ENCODE data around the gene FADS6. TPM values are rescaled to one million over a fixed set of nuclear protein-coding genes. Genes with fewer than 3 reads are reported as not detected.
"Not testable (repeated sequence)": the region's sequence is repeated elsewhere in the genome, so short reads cannot be mapped to it uniquely, and the experiment has no call there.

FADS6 gene
- total RNA-seq, 1 donor from 2014 or later = not detected

DNA sequence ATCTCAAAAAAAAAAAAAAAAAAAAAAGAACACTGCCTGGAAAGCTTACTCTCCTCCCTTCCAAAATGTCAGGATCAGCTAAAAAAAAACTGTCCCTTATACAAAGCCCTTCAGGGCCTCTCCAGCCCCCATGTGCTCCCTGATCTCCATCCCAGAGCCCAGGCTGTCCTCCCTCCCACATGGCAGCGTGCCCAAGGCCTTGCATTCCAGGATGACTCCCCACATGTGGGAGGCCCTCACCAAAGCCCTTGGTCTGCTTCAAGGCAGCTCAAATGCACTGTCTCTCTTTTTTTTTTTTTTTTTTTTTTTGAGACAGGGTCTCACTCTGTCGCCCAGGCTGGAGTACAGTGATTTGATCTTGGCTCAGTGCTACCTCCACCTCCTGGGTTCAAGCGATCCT, 22.9 kb downstream of the FADS6 start:
- intact Hi-C loops (cut with micrococcal nuclease) = no loop called here

DNA sequence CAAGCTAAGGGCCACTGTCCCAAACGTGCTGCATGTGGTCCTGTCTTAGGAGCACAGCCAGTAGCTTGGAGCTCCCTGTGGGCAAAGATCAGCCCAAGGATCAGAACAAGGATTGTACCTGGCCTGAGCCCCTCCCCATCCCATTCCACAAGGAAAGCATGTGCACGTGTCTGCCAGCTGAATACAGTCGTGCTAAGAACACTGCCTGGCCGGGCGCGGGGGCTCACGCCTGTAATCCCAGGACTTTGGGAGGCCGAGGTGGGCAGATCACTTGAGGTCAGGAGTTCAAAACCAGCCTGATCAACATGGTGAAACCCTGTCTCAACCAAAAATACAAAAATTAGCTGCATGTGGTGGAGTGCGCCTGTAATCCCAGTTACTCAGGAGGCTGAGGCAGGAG, 23.4 kb downstream of the FADS6 start:
- intact Hi-C loops (cut with micrococcal nuclease) = not testable (repeated sequence)

DNA sequence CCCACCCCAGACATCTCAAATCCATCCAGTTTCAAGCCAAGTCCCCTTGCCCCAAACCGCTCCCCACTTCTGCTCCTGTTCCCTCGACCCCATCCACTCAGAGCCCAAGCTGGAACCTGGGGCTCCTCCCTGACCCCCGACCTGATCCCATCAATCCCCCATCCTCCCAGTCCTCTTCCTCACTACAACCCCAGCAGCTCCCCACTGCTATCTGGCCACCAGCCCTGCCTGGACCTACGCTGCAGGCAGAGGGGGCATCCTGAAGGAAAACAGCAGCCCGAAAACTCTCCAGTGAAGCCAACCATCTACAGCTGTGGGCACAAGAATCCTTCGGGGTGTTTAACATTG, 24.6 kb downstream of the FADS6 start:
- intact Hi-C loops (cut with micrococcal nuclease) = no loop called here

- intact Hi-C loops (cut with micrococcal nuclease) = no loop called here
Measured at GRCh38 chr17:74868251-74868907, 25.1 kb downstream of the FADS6 start.

DNA sequence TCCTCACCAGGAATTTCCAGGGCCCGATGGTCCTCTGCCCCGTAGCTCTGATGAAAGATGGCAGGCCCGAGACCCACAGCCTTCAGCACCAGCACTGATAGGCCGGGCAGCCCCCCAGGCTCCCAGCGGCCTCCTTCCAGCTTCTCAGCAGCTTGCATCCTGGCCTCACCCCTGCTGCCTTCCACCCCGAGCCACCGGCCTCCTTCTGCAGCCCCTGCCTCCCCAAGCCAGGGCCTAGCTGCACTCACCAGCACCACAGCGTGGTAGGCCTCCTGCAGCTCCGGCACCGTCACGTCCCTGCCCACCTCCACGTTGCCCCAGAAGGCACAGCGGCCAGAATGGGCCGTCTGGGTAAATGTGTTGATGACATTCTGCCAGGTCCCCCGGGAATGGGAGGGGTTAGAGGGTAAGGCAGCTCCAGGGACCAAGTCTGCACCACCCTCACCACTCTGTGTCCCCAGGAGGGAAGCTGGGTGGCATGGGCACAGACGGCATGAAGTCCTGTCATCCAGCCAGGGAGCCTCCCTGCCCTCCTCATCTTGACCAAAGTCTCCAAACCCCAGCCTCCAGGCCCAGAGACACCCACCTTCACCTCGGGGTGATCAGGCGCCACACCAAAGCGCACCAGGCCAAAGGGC, 27.1 kb downstream of the FADS6 start:
- intact Hi-C loops (cut with micrococcal nuclease) = no loop called here

GRCh38 chr17:74865504-74866197, 27.8 kb downstream of the FADS6 start:
- intact Hi-C loops (cut with micrococcal nuclease) = loop anchor here (1.0 kb wide), 1 partner anchor 208 kb away; no protein-coding TSS in a partner anchor

- intact Hi-C loops (cut with micrococcal nuclease) = loop anchor here (1.0 kb wide), 1 partner anchor 208 kb away; no protein-coding TSS in a partner anchor
Measured at GRCh38 chr17:74864866-74865395, 28.5 kb downstream of the FADS6 start.

DNA sequence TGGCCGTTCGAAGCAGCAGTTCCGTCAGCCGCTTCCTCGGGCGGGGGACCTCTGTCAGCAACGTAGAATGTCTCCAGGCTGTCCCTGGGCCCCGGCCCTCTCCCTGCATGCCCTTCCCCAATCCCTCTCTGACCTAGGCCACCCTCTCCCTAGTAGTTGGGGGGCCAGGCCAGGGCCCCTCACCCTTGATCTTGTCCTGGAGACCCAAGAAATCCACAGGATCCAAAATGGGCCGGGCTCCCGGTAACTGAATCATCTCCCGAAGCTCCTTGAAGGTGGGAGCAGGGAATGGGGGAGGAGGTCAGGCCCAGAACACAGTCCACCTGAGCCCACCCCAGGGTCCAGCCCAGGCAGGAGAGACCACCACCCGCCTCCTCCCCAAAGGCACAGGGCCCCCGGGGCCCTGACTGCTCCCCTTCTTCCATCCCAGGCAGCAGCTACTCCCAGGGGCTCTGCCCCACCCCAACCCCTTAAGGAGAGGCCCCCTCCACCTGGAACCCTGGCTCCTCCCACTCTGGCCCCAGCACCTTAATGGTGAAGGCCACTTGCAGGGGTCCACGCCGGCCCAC, 29.1 kb downstream of the FADS6 start:
- intact Hi-C loops (cut with micrococcal nuclease) = no loop called here

GRCh38 chr17:74863420-74864296, 29.8 kb downstream of the FADS6 start:
- intact Hi-C loops (cut with micrococcal nuclease) = loop anchor here (2.0 kb wide), 1 partner anchor 119 kb away; no protein-coding TSS in a partner anchor

GRCh38 chr17:74862919-74863318, 30.5 kb downstream of the FADS6 start:
- intact Hi-C loops (cut with micrococcal nuclease) = loop anchor here (1.0 to 2.0 kb wide), 2 partner anchors 72 to 118 kb away; no protein-coding TSS in a partner anchor

DNA sequence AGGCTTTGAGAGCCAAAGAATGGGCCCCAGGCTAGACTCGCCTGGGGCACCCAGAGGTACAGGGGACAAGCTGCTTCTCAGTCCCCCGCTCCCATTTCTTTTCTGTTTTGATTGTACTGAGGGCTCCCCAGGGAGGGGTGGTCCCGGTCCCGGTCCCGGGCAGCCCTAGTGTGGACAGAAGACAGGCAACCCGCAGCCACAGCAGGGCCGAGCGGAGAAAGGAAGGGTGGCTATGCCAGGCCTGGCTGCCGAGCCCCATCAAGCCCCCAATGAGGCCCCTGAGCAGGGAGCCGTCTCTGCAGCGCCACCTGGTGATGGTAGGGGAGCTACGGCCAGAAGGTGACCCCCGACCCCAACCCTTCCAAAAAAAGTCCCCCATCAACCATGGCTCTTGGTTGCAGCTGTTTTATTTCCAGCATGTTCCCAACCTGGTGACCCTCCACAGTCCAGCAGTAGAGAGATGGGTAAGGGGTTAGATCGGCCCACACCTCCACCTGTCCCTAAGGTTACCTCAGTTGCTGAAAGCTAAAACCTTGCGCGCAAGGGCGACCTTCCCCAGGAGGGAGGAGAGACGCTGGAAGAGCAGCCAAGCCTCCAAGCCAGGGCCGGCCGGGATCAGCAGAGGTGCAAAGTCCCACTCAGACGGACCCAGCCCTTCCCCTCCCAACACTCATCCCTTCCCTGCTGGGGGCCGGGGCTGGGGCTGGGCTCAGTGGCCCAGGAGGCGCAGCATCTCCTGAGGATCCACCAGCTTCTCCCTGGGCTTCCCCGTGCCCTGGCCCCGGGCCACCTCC, 31.1 kb downstream of the FADS6 start:
- intact Hi-C loops (cut with micrococcal nuclease) = loop anchor here (1.0 to 2.0 kb wide), 2 partner anchors 71 to 118 kb away; no protein-coding TSS in a partner anchor

- intact Hi-C loops (cut with micrococcal nuclease) = loop anchor here (1.0 to 2.0 kb wide), 2 partner anchors 70 to 117 kb away; no protein-coding TSS in a partner anchor
Measured at GRCh38 chr17:74861662-74862107, 31.7 kb downstream of the FADS6 start.

DNA sequence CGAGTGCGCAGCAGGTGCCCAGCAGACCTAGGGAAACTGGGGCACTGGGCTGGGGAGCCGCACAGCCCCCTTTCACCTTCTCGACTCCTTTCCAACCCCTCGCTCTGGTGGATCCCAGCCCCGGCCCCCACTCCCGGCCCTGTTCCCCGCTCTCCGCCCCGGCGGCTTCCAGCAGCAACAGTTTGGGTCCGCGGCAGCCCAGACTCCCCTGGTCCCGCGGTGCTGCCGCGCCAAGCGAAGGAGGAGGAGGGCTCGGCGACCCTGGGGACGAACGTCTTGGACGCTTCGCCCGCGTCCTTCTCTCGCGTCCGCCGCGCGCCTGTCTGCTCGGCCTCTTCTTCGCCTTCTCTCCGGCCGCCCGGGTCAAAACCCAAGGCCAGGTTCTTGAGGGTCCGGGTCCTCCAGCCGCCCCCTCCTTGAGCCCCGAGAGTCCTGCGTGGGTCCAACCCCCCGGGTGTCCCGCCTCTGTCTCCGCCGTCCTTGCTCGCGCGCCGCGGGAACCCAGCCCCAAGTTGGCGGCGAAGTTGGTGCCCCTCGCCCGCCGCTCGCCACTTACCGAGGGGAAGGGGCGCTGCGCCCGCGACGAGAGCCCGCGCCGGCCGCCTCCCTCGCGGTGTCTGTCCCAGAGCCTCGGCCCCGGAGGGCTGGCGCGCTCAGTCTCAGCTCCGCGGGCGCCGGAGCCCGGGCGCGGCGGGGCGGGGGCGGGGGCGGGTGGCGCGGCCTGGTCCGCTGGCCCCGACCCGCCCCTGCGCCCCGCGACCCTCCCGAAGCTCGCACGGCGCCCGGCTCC, 32.4 kb downstream of the FADS6 start:
- intact Hi-C loops (cut with micrococcal nuclease) = no loop called here

DNA sequence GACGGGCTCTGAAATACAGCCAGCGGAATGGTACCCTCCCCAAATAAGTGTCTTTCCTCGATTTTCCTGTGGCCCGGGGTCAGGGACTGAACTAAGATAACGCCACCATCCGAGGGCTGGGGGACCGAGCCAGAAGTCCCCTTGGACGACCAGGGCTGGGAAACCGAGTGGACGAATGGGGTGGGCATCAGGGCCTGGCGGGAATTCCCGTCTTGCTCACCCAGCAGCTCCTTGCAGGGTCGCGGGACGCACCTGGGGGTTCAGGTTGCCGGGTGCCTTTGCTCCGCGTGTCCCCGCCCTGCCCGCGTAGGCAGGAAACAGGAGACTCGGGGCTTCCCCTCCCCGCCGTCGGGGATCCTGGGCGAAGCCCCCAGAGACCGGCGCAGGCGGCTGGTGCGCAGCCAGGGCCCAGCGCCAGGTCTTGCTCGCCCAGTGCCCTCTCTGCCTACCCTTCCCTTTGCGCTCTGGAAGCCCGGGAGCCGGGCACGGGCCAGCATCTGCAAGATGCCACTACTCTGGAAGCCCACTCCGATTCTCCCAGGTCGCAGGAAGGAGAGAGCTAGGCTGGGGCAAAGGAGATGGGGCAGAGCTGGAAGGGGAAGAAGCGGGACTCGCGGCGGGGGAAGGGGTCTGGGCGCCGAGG, 33.1 kb downstream of the FADS6 start:
- intact Hi-C loops (cut with micrococcal nuclease) = no loop called here

- intact Hi-C loops (cut with micrococcal nuclease) = loop anchor here (10.0 kb wide), 1 partner anchor 405 kb away; no protein-coding TSS in a partner anchor
Measured at GRCh38 chr17:74859459-74860228, 33.8 kb downstream of the FADS6 start, which contains the start of gene GRIN2C. GRIN2C (minus strand) TSS chr17:74859885; CDS start chr17:74855092, 4,793 bp downstream.

- intact Hi-C loops (cut with micrococcal nuclease) = loop anchor here (10.0 kb wide), 1 partner anchor 404 kb away; no protein-coding TSS in a partner anchor
Measured at GRCh38 chr17:74858672-74859458, 34.6 kb downstream of the FADS6 start.

Data from T-helper 2 cell treated with Interferon-gamma antibody and Interleukin-4, amounts not matched to agents 100 ng/mL and 5 ng/mL, for 36 hours (primary cell).